Inflammatory macrophage (primary cell): ENCODE measurements around the gene RANBP9.

ENCODE experiments used
- DNase-seq, 2 donors: peaks; one replicate each; pipeline ENCODE4 v3.0.0-alpha.2; 2020 to 2022

The RANBP9 gene

DNA sequence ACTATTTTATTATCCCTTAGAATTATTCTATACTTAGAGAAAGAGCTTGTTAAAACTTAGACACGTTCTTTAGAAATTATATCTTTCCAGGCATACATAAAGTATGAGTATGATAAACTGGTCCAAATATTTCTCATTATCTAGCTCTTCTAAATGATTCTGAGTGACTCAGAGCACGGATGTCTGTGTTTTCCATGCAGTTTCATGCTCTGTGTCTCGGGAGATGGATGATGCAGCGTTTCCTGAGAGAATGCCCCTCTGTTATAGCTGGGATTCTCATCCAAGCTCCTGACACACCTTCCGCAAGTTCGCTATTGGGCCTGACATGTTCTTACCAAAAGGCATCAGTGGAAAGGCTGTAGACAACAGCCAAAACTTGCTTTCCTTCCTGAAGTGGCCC is 117.9 kb downstream of the RANBP9 start:
- no peak for DNase-seq

DNA sequence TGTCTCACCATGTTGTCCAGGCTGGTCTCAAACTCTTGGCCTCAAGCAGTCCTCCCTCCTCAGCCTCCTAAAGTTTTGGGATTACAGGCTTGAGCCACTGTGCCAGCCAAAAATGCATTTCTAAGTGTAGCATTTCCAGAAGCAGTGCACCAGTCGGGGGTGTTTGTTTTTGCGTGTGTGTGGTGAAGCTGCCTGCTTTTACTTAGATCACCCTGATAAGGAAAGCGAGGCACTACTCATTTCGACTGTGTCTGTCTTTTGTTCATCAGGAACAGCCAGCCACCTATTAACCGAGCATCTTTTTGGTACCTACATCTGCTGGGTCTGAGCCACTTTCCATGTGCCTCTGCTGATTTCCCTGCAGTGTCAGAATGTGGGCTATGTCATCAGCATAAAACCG is 118.5 kb downstream of the RANBP9 start:
- no peak for DNase-seq

DNA sequence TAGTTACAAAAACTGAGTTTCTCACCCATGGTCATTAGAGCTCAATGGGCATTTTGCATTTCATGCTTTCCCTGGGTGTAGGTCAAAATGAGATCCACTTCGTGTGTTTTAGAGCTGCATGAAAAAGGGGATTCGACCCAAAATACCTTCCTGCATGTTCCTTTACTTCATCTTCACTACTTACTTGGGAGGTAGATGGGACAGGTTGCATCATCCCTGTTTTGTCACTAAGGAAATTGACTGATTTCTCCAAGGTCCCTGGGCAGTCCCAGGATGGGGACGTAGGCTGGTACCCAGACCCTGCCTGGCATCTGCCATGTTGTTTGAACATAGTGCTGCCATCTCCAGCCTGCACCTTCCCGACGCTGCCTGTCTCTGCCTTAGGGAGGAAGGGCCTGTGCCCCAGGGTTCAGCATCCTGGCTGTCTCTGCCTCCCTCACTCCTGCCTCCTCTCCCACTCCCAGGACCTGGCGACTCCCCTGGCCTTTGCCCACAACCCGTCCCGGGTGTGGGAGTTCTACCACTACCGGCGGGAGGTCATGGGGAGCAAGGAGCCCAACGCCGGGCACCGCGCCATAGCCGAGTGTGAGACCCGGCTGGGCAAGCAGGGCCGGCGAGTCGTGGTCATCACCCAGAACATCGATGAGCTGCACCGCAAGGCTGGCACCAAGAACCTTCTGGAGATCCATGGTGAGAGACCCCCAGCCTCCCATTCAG is 120.3 kb downstream of the RANBP9 start:
- DNase-seq, result no peak

DNA sequence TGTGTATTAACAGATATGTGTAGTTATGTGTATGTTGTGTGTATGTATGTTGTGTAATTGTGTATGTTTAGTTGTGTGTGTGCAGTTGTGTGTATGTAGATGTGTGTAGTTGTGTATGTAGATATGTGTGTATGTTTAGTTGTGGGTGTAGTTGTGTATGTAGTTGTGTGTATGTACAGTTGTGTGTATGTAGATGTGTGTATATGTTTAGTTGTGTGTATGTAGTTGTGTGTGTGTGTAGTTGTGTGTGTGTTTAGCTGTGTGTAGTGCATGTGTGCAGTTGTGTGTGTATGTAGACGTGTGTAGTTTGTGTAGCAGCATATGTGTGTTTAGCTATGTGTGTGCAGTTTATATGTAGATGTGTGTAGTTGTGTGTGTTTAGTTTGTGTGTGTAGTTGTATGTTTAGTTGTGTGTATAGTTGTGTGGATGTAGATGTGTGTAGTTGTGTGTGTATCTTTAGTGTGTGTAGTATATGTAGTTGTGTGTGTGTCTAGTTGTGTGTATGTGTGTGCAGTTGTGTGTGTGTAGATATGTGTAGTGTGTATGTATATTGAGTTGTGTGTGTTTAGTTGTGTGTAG is 121.0 kb downstream of the RANBP9 start:
- no peak for DNase-seq

DNA sequence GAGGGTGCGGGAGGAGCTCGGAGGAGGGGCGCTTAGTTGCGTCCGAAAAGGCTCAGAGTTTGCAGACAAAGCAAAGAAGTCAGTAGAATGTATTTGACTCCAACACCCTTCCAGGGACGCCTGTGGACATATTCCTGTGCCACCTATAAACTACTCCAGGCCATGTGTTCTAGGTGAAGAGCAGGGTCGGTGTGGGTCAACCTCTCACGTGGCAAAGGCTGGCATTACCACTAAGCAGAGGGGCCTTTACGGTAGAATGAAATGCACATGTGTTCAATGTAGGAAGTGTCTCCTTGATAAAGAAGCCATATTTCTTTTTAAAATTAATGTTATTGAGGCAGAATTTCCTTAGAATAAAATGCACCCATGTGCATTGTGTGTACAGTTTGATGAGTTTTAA is 121.8 kb downstream of the RANBP9 start:
- no peak for DNase-seq

DNA sequence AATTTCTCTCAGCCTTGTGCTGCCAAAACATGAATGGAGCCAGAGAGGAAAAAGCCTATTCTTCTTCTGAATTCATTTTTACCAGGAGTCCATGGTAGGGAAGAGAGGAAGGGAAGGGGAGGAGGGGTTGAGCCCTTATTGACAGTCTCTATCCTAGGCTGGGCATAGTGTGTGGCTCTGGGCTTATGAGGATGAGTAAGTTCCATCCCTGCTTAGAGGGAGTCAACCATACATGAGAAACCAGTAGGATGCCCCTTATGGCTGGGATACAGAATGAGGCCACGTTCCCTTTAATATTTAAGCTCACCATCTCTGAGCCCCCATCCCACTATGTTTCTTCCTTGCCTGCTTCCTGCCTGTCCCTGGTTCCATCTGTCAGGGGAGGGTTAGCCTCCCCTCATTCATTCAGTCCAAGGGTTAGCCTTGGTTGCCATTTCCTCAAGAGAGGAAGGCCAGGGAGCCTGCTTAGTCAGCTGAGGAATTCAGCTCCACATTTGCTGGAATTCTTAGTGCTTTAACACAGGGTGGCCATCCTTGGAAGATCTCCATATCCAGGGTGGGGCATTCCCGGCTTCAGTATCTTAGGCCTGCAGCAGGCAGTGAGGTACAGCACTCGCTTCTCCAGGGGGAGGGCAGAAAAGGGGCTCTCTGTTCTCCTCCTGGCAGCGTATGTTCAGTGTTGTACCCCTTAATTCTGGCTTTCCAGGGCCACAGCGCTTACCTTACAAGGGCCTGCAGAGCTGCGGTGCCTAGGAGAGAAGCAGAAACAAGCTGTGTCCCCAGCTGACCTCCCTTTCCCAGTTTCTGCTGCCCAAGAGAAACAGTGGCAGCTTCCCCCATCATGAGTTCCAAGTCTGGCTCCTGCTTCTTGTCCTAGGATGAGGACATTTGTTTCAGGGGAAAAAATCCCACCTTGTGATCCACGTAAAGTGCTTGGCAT is 124.8 kb downstream of the RANBP9 start:
- no peak for DNase-seq

DNA sequence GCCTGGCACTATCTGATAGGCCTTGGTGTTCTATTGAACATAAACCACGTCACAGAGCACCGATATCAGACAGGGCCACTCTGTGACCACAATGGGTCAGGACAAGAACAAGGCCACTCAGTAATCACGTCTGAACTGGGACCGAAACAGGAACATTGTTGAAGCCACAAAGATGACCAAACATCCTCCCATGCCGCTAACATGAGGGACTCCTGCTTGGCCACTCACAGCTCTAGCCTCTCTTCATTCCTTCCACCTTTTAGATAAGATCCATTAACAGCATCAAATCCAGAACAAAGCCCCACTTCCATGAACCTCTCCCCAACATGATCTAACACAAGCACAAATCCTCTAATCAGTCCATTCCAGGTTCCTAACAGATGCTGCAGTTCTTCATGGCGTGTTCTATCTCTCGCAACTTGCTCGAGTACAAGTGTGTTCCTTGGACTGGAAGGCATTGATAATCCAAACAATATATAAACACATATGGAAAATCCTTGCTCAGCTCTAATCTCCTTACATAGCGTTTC is 129.9 kb downstream of the RANBP9 start:
- peak; percentile 18 to 32 for DNase-seq

DNA sequence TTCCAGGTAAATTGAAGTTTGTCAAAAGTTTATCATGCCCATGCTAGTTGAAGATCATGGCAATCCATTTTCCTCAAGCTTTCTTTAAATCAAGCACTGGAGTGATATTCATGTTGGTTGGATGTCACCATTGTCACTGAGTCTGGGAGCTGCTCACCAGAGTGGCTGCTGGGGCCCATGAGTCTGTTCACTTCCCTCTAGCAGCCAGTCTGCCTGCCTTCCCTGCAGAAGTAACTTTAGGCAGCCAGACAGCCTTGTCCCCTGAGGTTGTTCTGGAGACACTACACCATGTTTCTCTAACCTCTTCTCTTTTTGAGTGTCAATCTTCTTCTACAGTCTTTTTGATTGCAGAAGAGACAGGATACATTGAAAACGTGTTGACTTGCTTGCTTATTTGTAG is 131.7 kb downstream of the RANBP9 start:
- DNase-seq, result peak; percentile 31 to 34

DNA sequence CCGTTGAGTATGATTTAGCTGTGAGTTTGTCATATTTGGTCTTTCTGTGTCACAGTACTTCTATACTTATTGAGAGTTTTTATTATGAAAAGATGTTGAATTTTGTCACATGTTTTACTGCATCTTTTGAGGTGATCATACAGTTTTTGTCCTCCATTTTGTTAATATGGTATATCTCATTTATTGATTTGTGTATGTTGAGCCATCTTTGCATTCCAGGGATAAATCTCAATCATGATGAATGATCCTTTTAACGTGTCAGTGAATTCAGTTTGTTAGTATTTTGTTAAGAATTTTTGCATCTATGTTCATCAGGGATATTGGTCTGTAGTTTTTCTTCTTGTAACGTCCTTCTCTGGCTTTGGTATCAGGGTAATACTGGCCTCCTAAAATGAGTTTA is 133.7 kb downstream of the RANBP9 start:
- no peak for DNase-seq

DNA sequence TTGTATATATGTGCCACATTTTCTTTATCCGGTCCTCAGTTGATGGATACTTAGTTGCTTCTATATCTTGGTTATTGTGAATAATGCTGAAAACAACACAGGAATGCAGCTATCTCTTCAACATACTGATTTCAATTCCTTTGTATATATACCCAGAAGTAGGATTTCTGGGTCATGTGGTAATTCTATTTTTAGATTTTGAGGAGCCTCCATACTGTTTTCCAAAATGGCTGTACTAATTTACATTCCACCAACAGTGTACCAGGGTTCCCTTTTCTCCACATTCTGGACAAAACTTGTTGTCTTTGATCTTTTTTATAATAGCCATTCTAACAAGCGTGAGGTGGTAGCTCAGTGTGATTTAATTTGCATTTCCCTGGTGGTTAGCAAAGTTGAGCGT is 135.6 kb downstream of the RANBP9 start:
- no peak for DNase-seq

DNA sequence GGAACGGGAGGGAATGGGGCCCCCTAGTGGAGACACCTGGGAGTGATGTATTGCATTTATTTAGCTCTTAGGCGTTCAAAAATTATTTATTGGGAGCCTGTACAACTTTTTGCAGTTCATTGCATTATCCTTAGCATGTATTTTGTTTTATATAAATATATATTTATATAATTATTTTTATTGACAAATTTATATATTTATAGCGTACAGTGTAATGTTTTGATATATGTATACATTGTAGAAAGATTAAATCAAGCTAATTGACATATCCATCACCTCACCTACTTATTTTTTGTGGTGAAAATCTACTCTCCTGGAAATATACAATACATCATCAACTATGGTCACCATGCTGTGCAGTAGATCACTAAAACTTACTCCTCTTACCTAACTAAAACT is 136.3 kb downstream of the RANBP9 start:
- no peak for DNase-seq

DNA sequence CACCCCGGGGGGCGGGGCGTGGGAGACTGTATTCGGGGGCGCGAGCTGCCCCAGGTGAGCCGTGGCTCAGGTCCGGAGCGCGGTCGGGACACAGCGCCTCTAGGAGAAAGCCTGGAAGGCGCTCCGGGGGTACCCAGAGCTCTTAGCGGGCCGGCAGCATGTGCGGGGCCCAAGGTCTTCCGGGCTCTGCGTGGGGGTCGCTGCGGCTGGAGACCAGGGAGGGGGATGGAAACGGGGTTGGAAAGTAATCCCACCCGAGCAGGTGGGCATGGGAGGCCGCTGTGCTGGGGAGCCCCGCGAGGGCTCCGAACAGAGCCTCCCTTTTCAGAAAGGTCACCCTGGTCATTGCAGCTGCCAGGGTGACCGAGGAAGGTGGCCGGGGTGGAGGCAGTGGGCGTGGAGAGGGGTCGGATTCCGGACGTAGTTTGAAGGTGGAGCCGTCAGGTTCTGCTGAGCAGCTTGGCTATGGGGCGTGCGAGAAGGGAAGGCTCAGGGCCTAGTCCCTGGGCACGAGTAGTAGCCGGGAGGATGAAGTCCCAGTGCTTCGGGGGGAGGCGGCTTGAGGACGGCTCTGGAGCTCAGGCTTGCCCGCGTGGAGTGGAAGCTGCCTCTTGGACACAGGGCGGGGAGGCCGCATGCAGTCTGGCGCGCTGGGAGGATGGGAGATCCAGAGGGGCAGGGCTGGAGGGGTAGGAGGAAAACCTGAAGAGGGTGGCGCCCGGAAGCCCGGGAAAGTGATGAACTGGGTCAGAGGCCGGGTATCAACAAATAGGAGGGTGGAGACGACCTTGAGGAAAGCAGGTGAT is 136.9 kb downstream of the RANBP9 start, which contains the start of gene SIRT5:
Gene SIRT5, plus strand, starts transcription at position 31 of the 806 bp plus-strand sequence. CDS start 9,510 bp downstream, outside the sequence.
- DNase-seq, result peak; percentile 81 to 82

DNA sequence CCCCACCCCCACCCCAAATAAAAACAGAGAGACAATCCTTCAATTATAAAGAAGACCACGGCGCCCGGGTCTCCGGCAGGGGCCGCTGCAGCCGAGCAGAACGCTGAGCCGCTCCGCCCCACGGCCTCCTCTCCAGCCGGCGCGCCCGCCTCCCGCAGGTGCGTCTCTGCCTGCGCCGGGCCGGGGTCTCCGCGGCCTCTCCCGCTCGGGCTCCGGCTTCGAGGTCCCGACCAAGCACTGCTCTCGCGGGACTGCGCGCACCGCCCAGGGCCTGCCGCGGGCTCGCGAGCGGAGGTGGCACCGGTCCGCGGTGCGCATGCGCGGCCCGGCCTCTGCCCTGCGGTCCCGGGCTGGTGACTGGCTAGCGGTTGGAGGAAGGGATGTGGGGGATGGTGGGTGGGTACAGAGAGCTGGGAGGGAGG is 137.5 kb downstream of the RANBP9 start:
- DNase-seq, result peak; percentile 90 to 95

DNA sequence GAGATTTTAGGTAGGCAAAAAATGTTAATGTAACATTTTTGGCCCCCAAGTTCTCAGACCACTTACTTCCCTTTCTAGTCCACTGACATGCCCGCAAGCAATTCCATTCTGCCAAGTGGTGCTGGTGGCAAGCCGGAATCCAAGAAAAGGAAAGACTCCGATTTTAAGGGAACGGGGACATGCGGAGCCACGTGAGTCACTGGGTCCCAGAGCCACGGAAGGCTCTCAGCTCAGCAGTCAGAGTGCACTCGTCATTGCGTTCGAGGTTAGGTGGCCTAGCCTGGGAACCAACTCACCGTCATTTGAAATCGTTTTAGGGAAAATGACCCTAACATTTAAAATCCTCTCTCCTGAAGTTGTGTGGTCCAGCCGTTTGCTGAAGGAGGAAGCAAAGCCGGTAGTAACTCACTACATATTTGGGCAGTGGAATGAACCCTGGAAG is 137.9 kb downstream of the RANBP9 start:
- peak; percentile 23 to 52 for DNase-seq

DNA sequence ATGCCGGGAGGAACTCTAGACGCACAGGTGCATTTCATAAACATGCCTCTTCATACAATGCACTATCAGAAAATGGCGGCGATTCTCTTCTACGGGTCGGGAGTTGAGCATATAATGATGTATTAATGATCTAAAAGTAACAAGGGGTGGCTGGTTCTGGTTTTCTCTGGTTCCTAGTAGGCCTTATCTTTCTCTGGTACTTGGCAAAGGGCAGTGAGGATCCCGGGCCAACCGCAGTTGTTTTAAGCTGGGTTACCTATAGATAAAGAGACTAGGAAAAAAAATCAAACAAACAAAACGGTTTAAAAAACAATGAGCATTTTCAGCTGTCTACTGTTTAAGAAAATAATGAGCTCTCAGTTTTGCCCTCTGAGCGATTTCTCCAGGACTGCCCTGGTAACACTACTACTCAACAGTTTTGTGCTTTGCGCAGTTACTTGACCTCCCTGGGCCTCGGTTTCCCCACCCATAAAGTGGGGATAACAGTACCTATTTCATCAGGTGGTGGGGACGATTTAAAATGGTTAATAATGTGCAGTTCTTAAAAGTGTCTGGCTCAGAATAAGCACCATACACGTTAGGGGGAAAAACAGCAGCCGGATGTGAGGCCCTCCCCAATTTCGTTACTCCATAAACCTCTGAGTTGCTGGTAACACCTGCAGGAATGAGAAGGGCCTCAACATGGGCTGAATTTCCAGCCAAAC is 138.5 kb downstream of the RANBP9 start:
- DNase-seq, result no peak

DNA sequence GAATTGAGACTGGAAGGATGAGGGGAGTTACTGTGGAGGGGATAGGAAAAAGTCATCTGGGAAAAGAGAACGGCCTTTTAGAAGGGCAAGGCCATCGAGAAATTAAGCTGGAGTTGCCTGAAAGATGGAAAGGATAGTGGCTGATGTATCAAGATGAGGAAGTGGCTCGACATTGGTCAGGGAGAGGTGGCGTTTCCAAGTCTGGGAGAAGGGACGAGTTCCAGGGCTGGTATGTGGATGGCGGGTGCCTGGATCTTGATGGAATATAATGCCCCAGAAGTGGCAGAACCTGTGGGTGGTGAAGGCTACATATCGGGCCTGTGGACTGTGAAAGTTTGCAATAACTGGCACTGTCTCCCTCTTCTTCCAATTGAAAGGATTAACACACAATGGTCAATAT is 139.4 kb downstream of the RANBP9 start:
- no peak for DNase-seq
